Coronary artery (tissue), 2 donors: Measurements from ENCODE around the gene CACNA1C.
"Not testable (repeated sequence)": the region's sequence is repeated elsewhere in the genome, so short reads cannot be mapped to it uniquely, and the experiment has no call there.

Source experiments
- DNase-seq: peaks from one replicate; pipeline ENCODE4 v3.0.0-alpha.2; 2017; ENCODE audit warnings: low spot score
- H3K27ac ChIP-seq, 2 donors: fragments of 200-600 bp; sonication (generic); one replicate each; pipeline ENCODE4 v1.5.1; 2016 to 2019
- H3K4me3 ChIP-seq: fragments of 200-600 bp; sonication (generic); 2 replicates; pipeline ENCODE4 v1.5.1; 2016; ENCODE audit warnings: mild to moderate bottlenecking, moderate library complexity
- TF ChIP-seq, protein P1 (sequence below): fragments of 200-600 bp; sonication (generic); IDR thresholded peaks from one replicate; pipeline ENCODE4 v1.5.1; 2019; ENCODE audit warnings: antibody characterized with exemption

Gene CACNA1C

DNA sequence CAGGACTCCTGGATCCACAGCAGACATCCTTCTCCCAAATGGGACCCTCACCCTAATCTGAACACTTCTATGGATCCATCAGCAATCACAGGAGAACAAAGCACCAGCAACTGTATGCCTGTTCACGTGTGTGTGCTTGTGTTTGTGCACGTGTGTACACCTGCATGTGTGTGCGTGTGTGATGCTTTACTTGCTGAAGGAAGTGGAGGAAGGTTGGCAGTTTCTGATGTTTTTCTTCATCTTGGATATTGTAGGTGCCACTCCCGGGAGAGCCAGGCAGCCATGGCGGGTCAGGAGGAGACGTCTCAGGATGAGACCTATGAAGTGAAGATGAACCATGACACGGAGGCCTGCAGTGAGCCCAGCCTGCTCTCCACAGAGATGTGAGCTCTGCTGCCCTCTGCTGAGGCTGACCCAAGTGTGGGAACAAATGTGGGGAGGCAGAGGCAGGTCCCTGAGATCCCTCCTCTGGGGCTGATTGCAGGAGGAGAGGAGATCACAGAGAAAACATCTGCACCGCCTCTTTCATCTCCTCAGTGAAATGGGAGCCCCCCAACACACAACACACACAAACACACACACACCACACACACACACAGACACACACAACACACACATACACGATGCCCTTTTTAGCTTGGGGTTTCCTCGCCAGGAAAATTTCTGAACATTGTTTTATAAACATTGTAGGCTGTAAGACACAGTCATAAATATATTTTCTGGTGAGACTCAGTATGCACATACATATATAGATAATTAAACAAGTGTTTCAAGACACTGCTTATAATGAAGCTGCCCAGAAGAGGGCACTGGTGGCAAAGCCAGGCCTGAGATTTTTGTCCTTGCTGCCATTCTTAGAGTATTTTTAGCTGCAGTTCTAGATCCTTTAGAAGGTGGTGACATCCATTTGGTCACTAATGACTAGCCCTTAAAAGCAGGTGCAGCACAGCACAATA, 629.8 kb downstream of the CACNA1C start:
- H3K4me3 ChIP-seq = no peak overlapping the region
- TF ChIP-seq, protein P1, sequence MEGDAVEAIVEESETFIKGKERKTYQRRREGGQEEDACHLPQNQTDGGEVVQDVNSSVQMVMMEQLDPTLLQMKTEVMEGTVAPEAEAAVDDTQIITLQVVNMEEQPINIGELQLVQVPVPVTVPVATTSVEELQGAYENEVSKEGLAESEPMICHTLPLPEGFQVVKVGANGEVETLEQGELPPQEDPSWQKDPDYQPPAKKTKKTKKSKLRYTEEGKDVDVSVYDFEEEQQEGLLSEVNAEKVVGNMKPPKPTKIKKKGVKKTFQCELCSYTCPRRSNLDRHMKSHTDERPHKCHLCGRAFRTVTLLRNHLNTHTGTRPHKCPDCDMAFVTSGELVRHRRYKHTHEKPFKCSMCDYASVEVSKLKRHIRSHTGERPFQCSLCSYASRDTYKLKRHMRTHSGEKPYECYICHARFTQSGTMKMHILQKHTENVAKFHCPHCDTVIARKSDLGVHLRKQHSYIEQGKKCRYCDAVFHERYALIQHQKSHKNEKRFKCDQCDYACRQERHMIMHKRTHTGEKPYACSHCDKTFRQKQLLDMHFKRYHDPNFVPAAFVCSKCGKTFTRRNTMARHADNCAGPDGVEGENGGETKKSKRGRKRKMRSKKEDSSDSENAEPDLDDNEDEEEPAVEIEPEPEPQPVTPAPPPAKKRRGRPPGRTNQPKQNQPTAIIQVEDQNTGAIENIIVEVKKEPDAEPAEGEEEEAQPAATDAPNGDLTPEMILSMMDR = no peak
- DNase-seq = peak; percentile 56
- H3K27ac ChIP-seq = no peak overlapping the region

DNA sequence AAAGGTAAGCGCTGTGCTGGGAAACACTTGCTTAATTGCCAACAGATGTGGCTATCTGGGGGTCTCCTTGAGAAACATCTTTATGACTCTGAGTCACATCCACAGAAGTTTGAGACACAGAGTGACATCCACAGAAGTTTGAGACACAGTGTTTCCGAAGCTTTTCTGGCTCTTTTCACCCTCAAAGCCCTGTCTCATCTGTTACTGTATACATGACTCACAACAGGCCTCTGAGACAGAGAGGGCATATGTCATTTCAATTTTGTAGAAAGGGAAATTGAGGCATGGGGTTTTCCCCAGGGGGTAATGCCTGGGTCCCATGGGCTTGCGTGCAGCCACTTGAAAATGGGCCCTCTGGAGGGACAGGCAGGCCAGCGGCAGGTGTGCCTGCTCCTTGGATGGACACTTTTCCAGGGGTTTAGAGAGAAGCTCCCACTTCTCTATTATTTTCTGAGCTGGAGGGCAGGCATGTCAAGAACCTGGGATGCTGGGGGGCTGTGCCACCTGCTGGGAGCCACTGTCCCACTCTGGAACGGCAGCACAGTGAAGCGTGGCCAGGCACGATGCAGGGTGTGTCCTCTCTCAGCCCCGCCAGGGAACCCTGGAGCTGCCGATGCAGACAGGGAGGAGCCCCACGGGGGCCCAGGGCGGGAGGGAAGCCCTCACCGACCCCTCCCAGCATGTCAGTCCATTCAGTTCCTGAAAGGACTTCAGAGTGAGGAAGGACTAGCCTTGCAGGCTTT, 630.7 kb downstream of the CACNA1C start:
- Histone ChIP-seq H3K4me3 (no peak overlapping the region), H3K27ac (no peak overlapping the region)
- DNase-seq = peak; percentile 38
- TF ChIP-seq, protein P1 = no peak

DNA sequence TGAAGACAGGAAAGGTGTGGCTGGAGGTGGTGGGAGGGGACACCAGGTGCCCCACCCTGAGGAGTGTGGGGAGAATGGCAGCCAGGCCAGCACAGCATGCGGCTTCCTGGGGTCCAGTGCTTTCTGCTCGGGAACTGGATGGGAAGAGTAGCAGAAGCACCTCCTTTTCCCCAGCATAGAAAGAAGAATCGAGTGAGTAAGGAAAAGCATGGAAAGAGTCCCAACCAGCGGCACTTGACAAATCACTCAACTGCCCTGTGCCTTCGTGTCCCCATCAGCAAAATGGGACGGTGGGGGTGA, 631.2 kb downstream of the CACNA1C start:
- peak; percentile 33 for DNase-seq
- H3K27ac ChIP-seq, H3K4me3 ChIP-seq: not testable (repeated sequence)

DNA sequence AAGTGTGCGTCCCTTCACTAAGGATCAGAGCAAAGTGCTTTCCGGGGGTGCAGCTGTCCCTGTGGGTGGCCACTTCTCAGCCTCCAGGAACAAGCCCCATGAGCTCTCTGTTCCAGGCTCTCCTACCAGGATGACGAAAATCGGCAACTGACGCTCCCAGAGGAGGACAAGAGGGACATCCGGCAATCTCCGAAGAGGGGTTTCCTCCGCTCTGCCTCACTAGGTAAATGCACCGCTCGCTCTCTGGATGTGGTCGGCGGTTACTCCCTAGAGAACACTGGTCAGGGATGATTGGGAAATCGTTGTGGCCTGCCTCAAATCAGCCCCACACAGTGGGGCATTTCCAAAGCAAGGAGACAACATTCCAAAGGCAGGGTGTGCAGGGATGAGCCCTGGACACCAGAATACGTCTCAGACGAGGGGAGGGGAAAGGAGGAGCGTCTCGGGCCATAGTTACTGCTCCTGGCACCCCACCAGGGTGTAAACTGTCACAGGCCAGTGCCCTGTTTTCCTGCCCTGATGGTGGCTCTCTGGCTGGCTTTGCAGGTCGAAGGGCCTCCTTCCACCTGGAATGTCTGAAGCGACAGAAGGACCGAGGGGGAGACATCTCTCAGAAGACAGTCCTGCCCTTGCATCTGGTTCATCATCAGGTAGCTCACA, 633.0 kb downstream of the CACNA1C start:
- H3K27ac ChIP-seq, H3K4me3 ChIP-seq: not testable (repeated sequence)
- DNase-seq = peak; percentile 62

DNA sequence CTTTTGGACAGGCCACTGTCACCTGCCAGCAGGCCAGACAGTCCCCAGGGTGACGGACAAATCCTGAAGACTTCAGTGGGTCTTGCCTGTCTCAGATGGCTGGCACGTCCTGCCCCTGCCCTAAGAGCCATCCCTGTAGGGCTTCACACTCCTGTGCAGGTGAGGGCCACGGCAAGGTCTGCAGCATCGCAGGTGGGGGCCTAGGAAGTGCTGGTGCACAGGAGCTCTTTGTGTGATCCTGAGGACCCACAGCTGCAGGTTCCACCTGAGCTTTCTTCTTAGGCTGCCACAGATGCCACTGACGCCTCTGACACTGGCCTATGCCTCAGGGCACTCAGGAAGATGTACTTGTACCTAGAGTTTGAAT, 633.5 kb downstream of the CACNA1C start:
- H3K27ac ChIP-seq = no peak overlapping the region
- TF ChIP-seq, protein P1 = no peak
- DNase-seq = peak; percentile 46
- H3K4me3 ChIP-seq = no peak overlapping the region

DNA sequence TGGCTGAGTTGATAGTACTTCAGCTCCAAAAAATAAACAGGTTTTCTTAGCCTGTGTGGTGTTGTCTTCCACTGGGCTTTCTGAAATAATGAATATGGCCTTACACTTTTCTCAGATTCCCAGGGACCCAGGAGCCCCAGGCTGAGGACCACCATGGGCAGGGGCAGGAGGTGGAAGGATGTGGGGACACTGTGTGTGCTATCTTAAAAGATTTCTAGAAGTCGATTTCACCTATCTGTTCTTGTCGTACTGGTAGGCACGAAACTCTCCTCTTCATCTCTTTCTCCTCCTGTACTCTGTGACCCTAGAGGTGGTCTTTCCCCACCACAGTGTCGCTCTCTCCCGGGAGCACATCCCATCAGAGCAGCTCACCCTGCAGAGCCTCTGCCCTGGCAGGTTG, 634.3 kb downstream of the CACNA1C start:
- DNase-seq = no peak
- TF ChIP-seq, protein P1 = no peak
- Histone ChIP-seq H3K4me3 (no peak overlapping the region), H3K27ac (no peak overlapping the region)

DNA sequence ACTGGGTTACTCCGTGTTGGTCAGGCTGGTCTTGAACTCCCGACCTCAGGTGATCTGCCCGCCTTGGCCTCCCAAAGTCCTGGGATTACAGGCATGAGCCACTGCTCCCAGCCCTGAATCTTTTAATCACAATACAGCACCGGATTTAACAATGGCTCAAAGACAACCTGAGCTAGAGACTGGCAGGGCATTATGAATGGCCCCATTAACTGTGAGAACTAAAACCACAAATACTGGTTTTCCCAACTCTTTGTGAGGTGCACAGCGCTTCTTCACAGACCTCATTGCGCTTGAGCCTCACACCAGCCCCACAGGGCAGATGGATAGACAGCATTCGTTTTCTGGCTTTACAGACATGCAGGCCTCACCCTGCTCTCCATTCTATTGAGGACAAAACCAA, 634.9 kb downstream of the CACNA1C start:
- TF ChIP-seq, protein P1 = no peak
- H3K27ac ChIP-seq = no peak overlapping the region
- H3K4me3 ChIP-seq = no peak overlapping the region
- DNase-seq = peak; percentile 19
